ENCODE measurements around the gene GRID1.
"Not testable (repeated sequence)": the region's sequence is repeated elsewhere in the genome, so short reads cannot be mapped to it uniquely, and the experiment has no call there.

The GRID1 gene

DNA sequence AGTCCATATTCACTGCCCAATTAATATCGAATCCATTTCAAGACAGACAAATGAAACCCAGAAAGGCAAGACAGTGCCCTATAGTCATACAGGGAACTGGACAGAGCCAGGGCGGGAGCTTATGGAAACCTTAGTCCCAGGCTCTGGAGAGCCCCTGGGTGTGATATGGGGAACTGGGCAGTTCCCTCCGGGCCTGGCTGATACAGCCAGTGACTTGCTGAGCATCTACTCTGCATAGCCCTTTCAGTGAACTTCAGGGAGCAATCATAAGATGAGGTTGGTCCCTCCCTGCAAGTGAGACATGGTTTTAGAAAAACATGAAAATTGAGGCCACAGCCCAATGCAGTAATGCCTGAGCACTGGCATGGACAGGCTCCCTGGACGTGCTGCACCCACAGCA is 241.9 kb downstream of the GRID1 start:
- DNase-seq (ENCODE audit: insufficient read length, low spot score) (no peak), FAIRE-seq (no peak)

DNA sequence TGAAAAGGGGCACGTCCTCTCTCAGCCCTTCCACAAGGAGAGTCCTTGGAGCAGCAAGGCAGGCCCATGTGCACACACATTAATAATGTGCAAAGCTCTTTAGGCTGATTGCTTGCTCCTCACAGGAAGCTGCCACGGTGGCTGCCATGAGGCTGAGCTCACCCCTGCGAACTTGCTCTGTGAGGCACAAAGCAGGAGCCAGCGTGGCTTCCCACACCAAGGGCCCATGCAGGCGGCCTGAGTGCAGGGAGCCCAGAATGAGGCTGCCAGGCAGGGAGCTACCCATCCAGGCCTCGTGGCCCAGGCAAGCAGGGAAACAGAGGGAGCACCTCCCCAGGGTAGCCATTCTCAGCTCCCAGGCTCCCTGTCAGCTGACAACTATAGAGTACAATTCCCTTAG is 242.9 kb downstream of the GRID1 start:
- no peak for FAIRE-seq

DNA sequence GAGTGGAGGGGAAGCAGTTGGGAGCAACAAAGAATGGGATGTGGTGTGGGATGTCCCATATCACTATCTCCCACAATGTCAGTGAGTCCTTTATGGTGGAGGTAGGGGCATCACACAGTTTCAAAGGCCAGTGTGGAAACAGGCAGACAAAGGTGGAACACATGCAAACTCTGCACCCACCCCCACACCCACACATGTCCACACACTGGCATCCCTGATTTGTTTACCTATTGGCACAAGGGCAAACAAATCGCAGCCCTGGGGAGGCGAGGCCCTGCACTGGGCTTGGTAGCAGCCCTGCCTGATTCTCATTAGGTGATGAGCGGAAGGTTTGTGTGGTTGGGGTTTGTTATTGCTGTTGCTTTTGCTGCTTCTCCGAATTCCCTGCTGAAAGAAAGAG is 243.3 kb downstream of the GRID1 start:
- DNase-seq (ENCODE audit: insufficient read length, low spot score) (no peak), FAIRE-seq (no peak)

More for the DNA sequence above, 242.9 kb downstream of the GRID1 start:
- no peak for DNase-seq (ENCODE audit: insufficient read length, low spot score)

- FAIRE-seq (no peak), DNase-seq (ENCODE audit: insufficient read length, low spot score) (no peak)
These were observed 243.9 kb downstream of the GRID1 start for GRCh38 chr10:86122646-86123045.

- DNase-seq (ENCODE audit: insufficient read length, low spot score) (no peak), FAIRE-seq (peak; percentile 99)
These were observed 245.4 kb downstream of the GRID1 start for GRCh38 chr10:86121200-86121599.

DNA sequence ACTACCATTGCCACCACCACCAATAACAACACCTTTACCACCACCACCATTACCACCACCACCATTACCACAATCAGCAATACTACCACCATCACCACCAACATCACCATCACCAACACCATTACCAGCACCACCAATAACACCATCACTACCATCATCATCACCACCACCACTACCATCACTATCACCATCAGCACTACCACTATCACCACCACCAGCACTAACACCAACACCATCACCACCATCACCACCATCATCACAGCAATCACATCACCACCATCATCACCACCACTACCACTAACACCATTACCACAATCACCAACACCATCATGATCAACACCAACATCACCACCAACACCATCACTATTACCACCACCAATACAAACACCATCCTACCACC is 249.5 kb downstream of the GRID1 start:
- FAIRE-seq: peak; percentile 94
- DNase-seq (ENCODE audit: insufficient read length, low spot score): no peak

GRCh38 chr10:86113983-86114382 is 252.6 kb downstream of the GRID1 start:
- no peak for FAIRE-seq
- no peak for DNase-seq (ENCODE audit: insufficient read length, low spot score)

- no peak for DNase-seq (ENCODE audit: insufficient read length, low spot score)
- no peak for FAIRE-seq
These were observed 253.1 kb downstream of the GRID1 start for GRCh38 chr10:86113501-86113900.

- no peak for DNase-seq (ENCODE audit: insufficient read length, low spot score)
- no peak for FAIRE-seq
These were observed 253.6 kb downstream of the GRID1 start for GRCh38 chr10:86113044-86113443.

DNA sequence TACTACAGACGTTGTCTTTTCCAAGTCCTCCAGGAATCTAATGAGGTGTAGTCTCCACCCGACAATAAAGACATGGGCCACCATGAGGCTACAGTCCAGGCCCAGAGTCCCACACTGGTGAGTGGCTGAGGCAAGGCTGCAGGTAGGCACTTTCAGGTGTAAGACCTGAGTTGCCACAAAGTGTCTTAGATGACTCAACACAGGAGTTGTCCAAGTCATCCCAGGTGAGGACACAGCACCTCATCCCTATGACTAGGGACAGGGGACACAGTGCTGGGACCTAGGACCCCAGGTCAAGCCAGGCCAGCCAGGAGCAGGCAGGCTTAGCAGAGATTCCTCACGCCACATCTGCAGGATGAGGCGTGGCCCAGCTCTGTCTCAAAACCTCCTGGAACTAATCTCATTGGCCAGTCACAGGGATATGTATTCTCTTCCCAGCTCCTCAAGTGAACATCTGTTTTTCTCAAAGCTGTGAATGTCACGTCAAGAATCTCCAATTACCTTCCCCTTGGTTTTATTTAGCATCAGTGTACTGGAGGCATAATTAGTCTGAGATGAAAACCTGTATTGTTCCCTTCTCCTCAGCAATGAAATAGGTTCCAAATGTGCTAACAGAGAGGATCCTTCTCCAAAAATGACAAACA is 254.6 kb downstream of the GRID1 start:
- DNase-seq (ENCODE audit: insufficient read length, low spot score) (no peak), FAIRE-seq (no peak)

- no peak for DNase-seq (ENCODE audit: insufficient read length, low spot score)
- no peak for FAIRE-seq
These were observed 256.3 kb downstream of the GRID1 start for GRCh38 chr10:86110156-86110786.

- no peak for DNase-seq (ENCODE audit: insufficient read length, low spot score)
- no peak for FAIRE-seq
These were observed 257.2 kb downstream of the GRID1 start for GRCh38 chr10:86109421-86109820.

- DNase-seq (ENCODE audit: insufficient read length, low spot score): no peak
- no peak for FAIRE-seq
These were observed 257.9 kb downstream of the GRID1 start for GRCh38 chr10:86108696-86109095.

DNA sequence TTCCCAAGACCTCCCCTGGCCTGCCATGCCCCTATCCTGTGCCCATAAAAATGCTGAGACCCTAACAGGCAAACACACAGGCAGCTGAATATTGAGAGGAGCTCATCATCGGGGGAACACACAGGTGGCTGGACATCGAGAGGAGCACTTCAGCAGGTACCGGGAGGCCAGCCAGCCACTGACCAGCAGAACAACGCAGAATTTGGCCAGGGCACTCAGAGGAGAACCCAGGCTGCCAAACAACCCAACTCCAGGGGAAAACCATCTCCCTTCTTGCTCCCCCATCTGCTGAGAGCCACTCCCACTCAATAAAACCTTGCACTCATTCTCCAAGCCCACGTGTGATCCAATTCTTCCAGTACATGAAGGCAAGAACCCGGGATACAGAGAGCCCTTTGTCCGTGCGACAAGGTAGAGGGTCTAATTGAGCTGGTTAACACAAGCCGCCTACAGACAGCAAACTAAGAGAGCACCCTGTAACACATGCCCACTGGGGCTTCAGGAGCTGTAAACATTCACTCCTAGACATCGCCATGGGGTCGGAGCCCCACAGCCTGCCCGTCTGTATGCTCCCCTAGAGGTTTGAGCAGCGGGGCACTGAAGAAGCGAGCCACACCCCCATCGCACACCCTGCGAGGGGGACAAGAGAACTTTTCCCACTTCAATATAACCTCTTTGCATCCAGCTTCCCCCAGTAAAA is 258.8 kb downstream of the GRID1 start:
- FAIRE-seq; DNase-seq (ENCODE audit: insufficient read length, low spot score): not testable (repeated sequence)

- DNase-seq (ENCODE audit: insufficient read length, low spot score): no peak
- no peak for FAIRE-seq
These were observed 259.5 kb downstream of the GRID1 start for GRCh38 chr10:86107131-86107530.

GRCh38 chr10:86106616-86107015 is 260.0 kb downstream of the GRID1 start:
- FAIRE-seq (no peak), DNase-seq (ENCODE audit: insufficient read length, low spot score) (no peak)

- DNase-seq (ENCODE audit: insufficient read length, low spot score): no peak
- no peak for FAIRE-seq
These were observed 261.0 kb downstream of the GRID1 start for GRCh38 chr10:86105640-86106039.

DNA sequence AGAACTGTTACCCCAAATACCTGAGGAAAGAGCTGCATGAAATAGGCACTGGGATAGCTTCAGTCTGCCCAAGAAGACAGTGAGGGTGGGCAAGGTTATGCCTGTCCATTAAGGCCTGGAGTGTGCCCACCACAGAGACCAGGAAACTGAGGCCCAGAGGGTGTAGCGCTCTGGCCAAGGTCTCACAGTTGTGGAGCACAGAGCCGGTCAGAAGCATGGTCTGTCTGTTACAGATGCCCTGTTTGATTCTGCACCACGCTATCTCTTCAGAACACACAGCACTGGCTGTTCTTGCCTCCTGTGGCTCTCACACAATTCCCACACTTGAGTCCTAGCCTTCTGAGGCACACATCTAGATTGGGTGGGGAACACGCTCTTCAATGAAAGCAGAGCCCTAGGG is 261.4 kb downstream of the GRID1 start:
- DNase-seq (ENCODE audit: insufficient read length, low spot score): no peak
- FAIRE-seq: no peak

GRCh38 chr10:86104611-86105145 is 261.9 kb downstream of the GRID1 start:
- FAIRE-seq: no peak

DNA sequence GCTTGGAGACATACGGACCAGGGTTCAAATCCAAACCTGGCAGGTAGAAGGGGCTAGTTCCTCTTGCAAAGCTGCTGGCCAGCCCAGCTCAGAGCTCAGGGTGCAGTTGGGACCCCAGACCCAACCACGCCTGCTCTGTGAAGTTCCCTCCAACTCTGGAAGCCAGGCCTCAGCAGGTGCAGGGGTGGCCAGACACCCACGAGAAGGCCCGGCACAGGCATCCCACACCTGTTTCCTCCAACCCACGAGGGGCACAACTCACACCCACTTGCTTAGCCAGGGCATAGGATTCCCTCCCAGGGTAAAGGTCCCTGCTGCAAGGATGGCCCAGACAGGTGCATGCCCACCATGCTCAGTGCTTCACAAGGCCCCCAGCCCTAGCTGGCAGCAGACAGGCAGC is 262.4 kb downstream of the GRID1 start:
- FAIRE-seq (no peak), DNase-seq (ENCODE audit: insufficient read length, low spot score) (no peak)

More at GRCh38 chr10:86104611-86105145, 261.9 kb downstream of the GRID1 start:
- no peak for DNase-seq (ENCODE audit: insufficient read length, low spot score)

DNA sequence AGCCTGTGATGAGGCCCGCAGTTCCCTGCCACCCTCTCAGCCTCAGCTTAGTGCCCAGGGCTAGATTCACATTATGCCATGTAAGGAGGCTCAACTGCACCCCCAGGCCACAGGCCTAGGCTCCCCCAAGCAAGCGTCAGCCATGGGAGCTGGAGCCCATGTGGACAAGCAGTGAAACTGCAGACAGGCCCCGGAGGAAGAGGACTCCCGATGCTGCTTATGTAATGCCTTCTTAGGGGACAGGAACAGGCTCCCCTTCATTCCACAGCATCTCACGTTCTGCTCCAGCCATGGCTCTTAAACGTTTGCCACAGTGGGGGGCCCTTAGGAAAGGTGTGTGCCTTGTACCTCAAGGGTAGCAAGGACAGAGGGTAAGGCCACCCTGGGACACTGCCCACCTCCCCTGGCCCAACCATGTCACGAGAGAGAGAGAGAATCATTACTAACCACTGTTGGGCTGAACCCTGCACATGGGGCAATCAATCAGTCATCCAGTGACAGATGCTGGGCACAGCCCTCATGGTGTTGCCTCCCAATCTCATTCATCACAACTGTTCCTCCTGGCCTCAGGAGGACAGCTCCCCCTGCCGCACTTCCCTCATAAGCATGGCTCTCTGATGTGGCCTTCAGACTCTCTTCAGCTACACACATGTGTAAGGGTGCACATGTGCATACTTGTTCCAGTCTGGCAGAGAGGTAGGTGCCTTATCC is 263.0 kb downstream of the GRID1 start:
- no peak for FAIRE-seq
- DNase-seq (ENCODE audit: insufficient read length, low spot score): no peak

All from HTR-8/SVneo (cell line).